PC-9 (cell line): ENCODE measurements around the gene PITPNM3. TPM values are rescaled to one million over a fixed set of nuclear protein-coding genes. Genes with fewer than 3 reads are reported as not detected.

Source experiments
- BruUV-seq: library from RNA; stranded (reverse); fragments of 400-500 nt; replicated peaks from 2 replicates; lab custom pipeline; 2021; lab: Mats Ljungman, UMichigan
- CTCF ChIA-PET: fragments of 300-600 bp; sonication (Branson Sonifier 250); formaldehyde crosslinking; loops from one replicate; lab custom pipeline; 2022; ENCODE audit warnings: antibody characterized with exemption; lab: Charles Lee
- POLR2A ChIA-PET: fragments of 300-600 bp; sonication (Branson Sonifier 250); formaldehyde crosslinking; loops from one replicate; lab custom pipeline; 2022; ENCODE audit warnings: antibody characterized with exemption; ENCODE audit not compliant: unreplicated experiment; lab: Charles Lee
- DNase-seq, 2 experiments: peaks; one replicate each; pipeline versions ENCODE4 v3.0.0 to v3.0.0-alpha.2; 2015 to 2022; ENCODE audit warnings: mixed read lengths in 1 of 2
- H2AFZ ChIP-seq: fragments of 200-600 bp; sonication (generic); 2 replicates; pipeline ENCODE4 v1.8.1; 2017; ENCODE audit warnings: antibody characterized with exemption
- H3F3A ChIP-seq: fragments of 200-600 bp; sonication (generic); 2 replicates; pipeline ENCODE4 v1.8.1; 2017; ENCODE audit warnings: antibody characterized with exemption, mild to moderate bottlenecking, low read depth; ENCODE audit not compliant: insufficient read depth
- H3K27ac ChIP-seq: fragments of 200-600 bp; sonication (generic); 2 replicates; pipeline ENCODE4 v1.6.1; 2016; ENCODE audit warnings: mixed run types
- H3K27me3 ChIP-seq: fragments of 200-600 bp; sonication (generic); 2 replicates; pipeline ENCODE4 v1.6.1; 2016; ENCODE audit warnings: low read depth, mixed run types; ENCODE audit not compliant: insufficient read depth
- H3K36me3 ChIP-seq: fragments of 200-600 bp; sonication (generic); 2 replicates; pipeline ENCODE4 v1.6.1; 2016; ENCODE audit warnings: low read depth, mixed run types
- H3K4me1 ChIP-seq: fragments of 200-600 bp; sonication (generic); replicated peaks from 2 replicates; pipeline ENCODE4 v1.6.1; 2016; ENCODE audit warnings: mixed run types; ENCODE audit not compliant: insufficient read depth
- H3K4me2 ChIP-seq: fragments of 200-600 bp; sonication (generic); 2 replicates; pipeline ENCODE4 v1.6.1; 2017; ENCODE audit warnings: mixed run types
- H3K4me3 ChIP-seq: fragments of 200-600 bp; sonication (generic); 2 replicates; pipeline ENCODE4 v1.6.1; 2016; ENCODE audit warnings: mixed run types
- H3K79me2 ChIP-seq: fragments of 200-600 bp; sonication (generic); 2 replicates; pipeline ENCODE4 v1.6.1; 2017; ENCODE audit warnings: low read depth, mixed run types
- H3K9me2 ChIP-seq: fragments of 200-600 bp; sonication (generic); 2 replicates; pipeline ENCODE4 v1.8.1; 2017; ENCODE audit warnings: mild to moderate bottlenecking; ENCODE audit not compliant: insufficient read depth
- H3K9me3 ChIP-seq: fragments of 200-600 bp; sonication (generic); 2 replicates; pipeline ENCODE4 v1.8.1; 2016; ENCODE audit warnings: low read depth; ENCODE audit not compliant: insufficient read depth
- H4K20me1 ChIP-seq: fragments of 200-600 bp; sonication (generic); 2 replicates; pipeline ENCODE4 v1.8.1; 2017; ENCODE audit not compliant: insufficient read depth
- CTCF ChIP-seq: fragments of 200-600 bp; sonication (generic); conservative IDR thresholded peaks from 2 replicates; pipeline ENCODE4 v1.6.1; 2017; ENCODE audit warnings: mixed run types, antibody characterized with exemption, mild to moderate bottlenecking, moderate library complexity
- EZH2 ChIP-seq: fragments of 200-600 bp; sonication (generic); IDR thresholded peaks from 2 replicates; pipeline ENCODE4 v1.8.0; 2017; ENCODE audit warnings: antibody characterized with exemption, low read depth
- intact Hi-C: fragments of 100-400 bp; cut with micrococcal nuclease; formaldehyde crosslinking; loops from one replicate; pipeline ENCODE4 v1.10.0; 2022; ENCODE audit not compliant: unreplicated experiment
- total RNA-seq: library from RNA; stranded (reverse); gene quantifications from 2 replicates; pipeline ENCODE4 v1.2.3, GENCODE V29; 2021

PITPNM3 gene
- total RNA-seq, 1 experiment from 2014 or later: 16.9 TPM

- H3F3A ChIP-seq: peaks cover 15% of the 10 kb centered on the region; the same call in 1 of the 2 replicates
- intact Hi-C loops: no loop called here
- peaks cover 6% of the 10 kb centered on the region; the same call in 1 of the 2 replicates for H3K27me3 ChIP-seq
- TF ChIP-seq CTCF: no peak
- no peak for TF ChIP-seq EZH2
- CTCF ChIA-PET: no interaction called here
- H3K79me2 ChIP-seq: no peaks in the 10 kb centered on the region
- H2AFZ ChIP-seq: no peak overlapping the region
- no peaks in the 10 kb centered on the region for H3K9me3 ChIP-seq
- peaks cover 5% of the 10 kb centered on the region; the same call in 1 of the 2 replicates for H3K4me1 ChIP-seq
- peak overlapping the region; percentile 90; the same call in 1 of the 2 replicates for H3K4me3 ChIP-seq
- no peak overlapping the region for H3K27ac ChIP-seq
- H3K36me3 ChIP-seq: no peaks in the 10 kb centered on the region
- H4K20me1 ChIP-seq: no peaks in the 10 kb centered on the region
- POLR2A ChIA-PET: no interaction called here
- BruUV-seq: no TSS peak
- no peaks in the 10 kb centered on the region for H3K9me2 ChIP-seq
- peak overlapping the region; percentile 99 for H3K4me2 ChIP-seq
- DNase-seq: no peak
These were observed 113.6 kb downstream of the PITPNM3 start for GRCh38 chr17:6442775-6443174.

- CTCF ChIA-PET: no interaction called here
- Histone ChIP-seq H3K79me2 (no peaks in the 10 kb centered on the region), H2AFZ (no peak overlapping the region), H3K4me2 (no peak overlapping the region), H3K27me3 (peaks cover 24% of the 10 kb centered on the region), H3K9me2 (no peaks in the 10 kb centered on the region), H3K9me3 (no peaks in the 10 kb centered on the region), H3F3A (peaks cover 15% of the 10 kb centered on the region; the same call in 1 of the 2 replicates), H3K4me1 (peaks cover 5% of the 10 kb centered on the region; the same call in 1 of the 2 replicates), H3K36me3 (no peaks in the 10 kb centered on the region), H3K27ac (no peak overlapping the region), H4K20me1 (no peaks in the 10 kb centered on the region), H3K4me3 (no peak overlapping the region)
- POLR2A ChIA-PET: no interaction called here
- no peak for DNase-seq
- BruUV-seq: no TSS peak
- no peak for TF ChIP-seq CTCF
- intact Hi-C loops: no loop called here
These were observed 116.4 kb downstream of the PITPNM3 start for GRCh38 chr17:6439951-6440350.

GRCh38 chr17:6437956-6438355 is 118.4 kb downstream of the PITPNM3 start:
- Histone ChIP-seq H3K9me3 (no peaks in the 10 kb centered on the region), H3F3A (peaks cover 4% of the 10 kb centered on the region; the same call in 1 of the 2 replicates), H2AFZ (no peak overlapping the region), H3K4me3 (no peak overlapping the region), H3K9me2 (no peaks in the 10 kb centered on the region), H3K27ac (no peak overlapping the region), H3K27me3 (peaks cover 33% of the 10 kb centered on the region), H3K36me3 (no peaks in the 10 kb centered on the region), H3K4me1 (0 out of 2 replicates have a peak, but pooled peaks cover under 1% of the 10 kb centered on the region), H4K20me1 (no peaks in the 10 kb centered on the region), H3K79me2 (no peaks in the 10 kb centered on the region), H3K4me2 (no peak overlapping the region)
- no peak for DNase-seq
- no TSS peak for BruUV-seq
- TF ChIP-seq EZH2 (no peak), CTCF (no peak)
- ChIA-PET CTCF (no interaction called here), POLR2A (interaction anchor here (0.6 kb wide), 1 partner anchor 804 kb away, joined by 6 read pairs; no protein-coding TSS in a partner anchor)
- intact Hi-C loops: loop anchor here (2.0 kb wide), 1 partner anchor 575 kb away; the partner anchor contains the start of gene RNASEK
